Activated CD4-positive, alpha-beta T cell treated with anti-CD3 and anti-CD28 coated beads for 36 hours (primary cell): ENCODE measurements around the gene C1orf198. TPM values are rescaled to one million over a fixed set of nuclear protein-coding genes. Genes with fewer than 3 reads are reported as not detected.
"Not testable (repeated sequence)": the region's sequence is repeated elsewhere in the genome, so short reads cannot be mapped to it uniquely, and the experiment has no call there.

Source experiments
- ATAC-seq: fragments of 200-7000 bp; cut with Tn5 transposase; one replicate; pipeline ENCODE4 v1.10.0; 2021; ENCODE audit warnings: mild to moderate bottlenecking, moderate library complexity
- CTCF ChIA-PET: fragments of 350-600 bp; sonication (Branson Sonifier 250); formaldehyde crosslinking; loops from one replicate; lab custom pipeline; 2021; ENCODE audit warnings: antibody characterized with exemption; lab: Charles Lee
- POLR2A ChIA-PET: fragments of 350-600 bp; sonication (Branson Sonifier 250); formaldehyde crosslinking; loops from one replicate; lab custom pipeline; 2021; ENCODE audit warnings: antibody characterized with exemption, inconsistent platforms; lab: Charles Lee
- DNase-seq: peaks from one replicate; pipeline ENCODE4 v3.0.0-alpha.2; 2020
- H3K27ac Mint-ChIP-seq: one replicate; pipeline ENCODE4 v1.8.0; 2021; ENCODE audit warnings: mixed read lengths
- H3K27me3 Mint-ChIP-seq: one replicate; pipeline ENCODE4 v1.8.0; 2021; ENCODE audit warnings: mixed read lengths
- H3K36me3 Mint-ChIP-seq: one replicate; pipeline ENCODE4 v1.8.0; 2021; ENCODE audit warnings: low read depth, mixed read lengths
- H3K4me1 Mint-ChIP-seq: one replicate; pipeline ENCODE4 v1.8.0; 2021; ENCODE audit warnings: mixed read lengths
- H3K4me3 Mint-ChIP-seq: one replicate; pipeline ENCODE4 v1.8.0; 2021; ENCODE audit warnings: mild to moderate bottlenecking, moderate library complexity, mixed read lengths
- H3K9me3 Mint-ChIP-seq: one replicate; pipeline ENCODE4 v1.8.0; 2021; ENCODE audit warnings: low read depth, mixed read lengths
- intact Hi-C, 2 experiments: fragments of 100-400 bp; cut with DNase I in 1 of 2; cut with micrococcal nuclease in 1 of 2; formaldehyde crosslinking; loops; one replicate each; pipeline versions ENCODE4 v1.14.2 to v1.15.1; 2022 to 2024; cut with DNase I, micrococcal nuclease
- total RNA-seq, 2 experiments: library from RNA; stranded (reverse); gene quantifications; one replicate each; pipeline ENCODE4 v1.2.3, GENCODE V29; 2021

C1orf198 gene
- total RNA-seq, 2 experiments from 2014 or later = 5.8 to 6.9 TPM

DNA sequence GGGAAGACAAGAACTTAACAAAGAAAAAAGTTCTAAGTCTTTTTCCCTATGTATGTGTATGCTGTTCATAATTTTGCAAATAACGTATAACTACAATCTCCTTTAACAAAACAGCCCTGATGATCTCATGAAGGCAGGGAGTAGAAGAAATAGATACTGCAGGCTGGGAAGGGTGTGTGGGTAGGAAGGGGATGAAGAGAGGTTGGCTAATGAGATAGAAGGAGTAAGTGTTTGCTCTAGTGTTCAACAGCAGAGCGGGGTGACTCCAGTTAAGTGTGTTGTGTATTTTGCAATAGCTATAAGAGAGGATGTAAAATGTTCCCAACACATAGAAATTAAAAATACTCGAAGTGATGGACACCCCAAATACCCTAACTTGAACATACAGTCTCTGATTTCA, 20.1 kb downstream of the C1orf198 start:
- no peak overlapping the region for H3K27ac Mint-ChIP-seq
- CTCF ChIA-PET = no interaction called here
- POLR2A ChIA-PET = interaction anchor here (0.6 kb wide), 1 partner anchor 1748 kb away, joined by 4 read pairs; no protein-coding TSS in a partner anchor
- intact Hi-C loops = no loop called here
- no peaks in the 10 kb centered on the region for H3K27me3 Mint-ChIP-seq
- H3K4me3 Mint-ChIP-seq = no peak overlapping the region
- no peaks in the 10 kb centered on the region for H3K4me1 Mint-ChIP-seq
- no peaks in the 10 kb centered on the region for H3K9me3 Mint-ChIP-seq
- DNase-seq (no peak), ATAC-seq (no peak)
- H3K36me3 Mint-ChIP-seq = peaks cover 16% of the 10 kb centered on the region

DNA sequence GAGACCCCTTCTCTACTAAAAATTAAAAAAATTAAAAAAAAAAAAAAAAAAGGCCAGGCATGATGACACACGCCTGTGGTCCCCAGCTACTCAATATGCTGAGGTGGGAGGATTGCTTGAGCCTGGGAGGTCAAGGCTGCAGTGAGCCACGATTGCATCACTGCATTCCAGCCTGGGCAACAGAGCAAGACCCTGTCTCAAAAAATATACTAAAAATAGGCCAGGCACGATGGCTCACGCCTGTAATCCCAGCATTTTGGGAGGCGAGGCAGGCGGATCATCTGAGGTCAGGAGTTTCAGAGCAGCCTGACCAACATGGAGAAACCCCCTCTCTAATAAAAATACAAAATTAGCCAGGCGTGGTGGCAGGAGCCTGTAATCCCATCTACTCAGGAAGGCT, 23.1 kb downstream of the C1orf198 start:
- DNase-seq, CTCF ChIA-PET, H3K36me3 Mint-ChIP-seq, POLR2A ChIA-PET, H3K9me3 Mint-ChIP-seq, ATAC-seq, H3K27ac Mint-ChIP-seq, H3K27me3 Mint-ChIP-seq, H3K4me1 Mint-ChIP-seq, intact Hi-C loops, H3K4me3 Mint-ChIP-seq: not testable (repeated sequence)

DNA sequence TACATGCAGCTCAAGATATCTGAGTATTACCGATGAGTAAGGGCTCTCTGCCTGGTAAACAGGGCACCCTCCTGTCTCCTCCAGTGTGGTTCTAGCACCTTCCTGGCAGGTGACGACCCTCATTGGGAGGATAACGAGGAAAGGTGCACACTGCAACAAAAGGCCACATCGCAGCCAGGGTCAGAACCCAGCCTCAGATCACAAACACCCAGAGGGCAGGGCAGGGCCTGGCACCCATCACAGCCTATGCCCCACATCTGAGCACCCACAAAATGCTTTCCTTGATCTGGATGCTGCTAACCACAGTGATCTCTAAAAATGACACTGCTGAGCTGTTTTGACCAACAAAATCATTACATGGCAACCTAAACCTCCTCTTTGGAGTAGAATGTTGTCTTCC, 23.8 kb downstream of the C1orf198 start:
- ATAC-seq (no peak), DNase-seq (no peak)
- H3K9me3 Mint-ChIP-seq = no peaks in the 10 kb centered on the region
- H3K4me1 Mint-ChIP-seq = no peaks in the 10 kb centered on the region
- intact Hi-C loops = no loop called here
- ChIA-PET POLR2A (no interaction called here), CTCF (no interaction called here)
- H3K27me3 Mint-ChIP-seq = no peaks in the 10 kb centered on the region
- H3K36me3 Mint-ChIP-seq = peaks cover 10% of the 10 kb centered on the region
- H3K27ac Mint-ChIP-seq = no peak overlapping the region
- no peak overlapping the region for H3K4me3 Mint-ChIP-seq

DNA sequence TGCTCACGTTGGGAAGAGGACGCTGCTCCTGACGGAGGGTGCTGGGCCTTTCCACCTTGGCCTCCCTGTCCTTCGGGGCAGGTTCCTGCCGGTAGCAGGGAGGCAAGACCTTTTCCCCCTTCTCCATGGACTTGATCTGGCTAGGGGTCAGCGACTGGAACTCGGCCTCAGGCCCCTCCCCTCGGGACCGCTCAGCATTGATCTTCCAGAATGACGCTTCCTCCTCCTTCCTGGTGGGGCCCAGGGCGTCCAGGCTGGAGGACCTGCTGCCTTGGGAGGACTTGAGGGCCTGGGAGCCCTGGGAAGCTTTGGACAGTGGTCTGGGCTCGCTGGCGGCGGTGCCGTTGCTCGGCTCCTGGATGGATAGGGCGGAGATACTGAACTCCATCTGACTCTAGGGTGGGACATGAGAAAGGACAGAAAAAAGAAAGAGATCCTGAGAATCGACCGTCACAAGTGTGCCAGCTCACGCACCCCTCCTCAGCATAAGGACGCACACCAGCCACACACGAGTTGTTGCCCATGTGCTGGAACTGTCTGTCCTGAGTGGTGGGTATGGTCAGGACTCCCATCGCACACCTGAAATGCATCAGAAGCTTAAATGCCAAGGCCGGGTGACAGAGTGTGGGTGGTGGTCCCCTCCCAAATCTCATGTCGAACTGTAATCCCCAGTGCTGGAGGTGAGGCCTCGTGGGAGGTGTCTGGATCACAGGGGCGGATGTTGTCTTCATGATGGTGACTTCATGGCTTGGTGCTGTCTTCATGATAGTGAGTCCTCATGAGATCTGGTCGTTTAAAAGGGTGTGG, 24.6 kb downstream of the C1orf198 start:
- Mint-ChIP-seq H3K4me1 (no peaks in the 10 kb centered on the region), H3K4me3 (no peak overlapping the region), H3K9me3 (no peaks in the 10 kb centered on the region), H3K36me3 (peaks cover 13% of the 10 kb centered on the region), H3K27ac (no peak overlapping the region), H3K27me3 (no peaks in the 10 kb centered on the region)
- POLR2A ChIA-PET = no interaction called here
- intact Hi-C loops = no loop called here
- CTCF ChIA-PET = no interaction called here
- ATAC-seq = no peak
- no peak for DNase-seq

DNA sequence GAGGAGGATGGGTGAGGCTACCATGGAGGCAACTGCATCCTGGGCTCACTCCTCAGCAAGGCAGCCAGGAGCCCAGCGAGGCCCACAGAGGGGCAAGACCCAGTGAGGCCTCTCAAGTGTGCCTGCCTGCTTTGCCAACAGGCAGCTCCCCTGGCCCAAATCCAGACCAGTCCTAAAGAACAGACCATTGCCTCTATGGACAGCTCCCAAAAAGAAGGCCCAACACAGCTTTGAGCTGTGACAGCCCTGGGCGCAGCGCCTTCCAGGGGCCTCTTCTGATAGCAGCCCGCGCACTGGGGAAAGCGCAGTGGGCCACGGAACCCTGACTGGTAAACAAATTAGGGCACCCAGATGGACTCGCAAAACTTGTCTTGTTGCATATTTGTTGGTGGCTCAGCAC, 25.5 kb downstream of the C1orf198 start:
- H3K4me3 Mint-ChIP-seq = no peak overlapping the region
- intact Hi-C loops = no loop called here
- DNase-seq (no peak), ATAC-seq (no peak)
- POLR2A ChIA-PET = no interaction called here
- H3K27me3 Mint-ChIP-seq = no peaks in the 10 kb centered on the region
- no peaks in the 10 kb centered on the region for H3K4me1 Mint-ChIP-seq
- CTCF ChIA-PET = no interaction called here
- no peaks in the 10 kb centered on the region for H3K9me3 Mint-ChIP-seq
- H3K36me3 Mint-ChIP-seq = peaks cover 14% of the 10 kb centered on the region
- H3K27ac Mint-ChIP-seq = no peak overlapping the region

DNA sequence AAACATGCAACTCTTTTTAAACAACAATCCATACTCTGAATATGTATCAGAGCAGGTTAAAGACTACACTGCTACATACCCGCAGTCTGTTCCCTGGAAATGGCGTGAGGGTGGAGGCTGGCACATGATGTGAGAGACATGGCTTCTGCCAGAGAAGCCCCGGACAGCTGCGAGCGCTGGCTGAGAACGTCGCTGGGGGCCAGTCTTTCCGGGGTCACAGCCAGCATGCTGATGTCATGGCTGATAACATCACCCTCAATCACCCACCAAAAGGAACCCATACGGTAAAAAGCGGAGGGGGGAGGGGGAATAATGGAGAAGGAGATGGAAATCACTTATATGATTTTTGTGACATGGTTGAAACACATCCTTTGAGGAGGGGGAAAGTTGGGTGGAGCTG, 29.1 kb downstream of the C1orf198 start:
- peaks cover 13% of the 10 kb centered on the region for H3K36me3 Mint-ChIP-seq
- H3K4me1 Mint-ChIP-seq = no peaks in the 10 kb centered on the region
- no peaks in the 10 kb centered on the region for H3K9me3 Mint-ChIP-seq
- no peak overlapping the region for H3K4me3 Mint-ChIP-seq
- DNase-seq (no peak), ATAC-seq (no peak)
- H3K27ac Mint-ChIP-seq = no peak overlapping the region
- intact Hi-C loops = no loop called here
- POLR2A ChIA-PET = no interaction called here
- H3K27me3 Mint-ChIP-seq = no peaks in the 10 kb centered on the region
- CTCF ChIA-PET = no interaction called here

DNA sequence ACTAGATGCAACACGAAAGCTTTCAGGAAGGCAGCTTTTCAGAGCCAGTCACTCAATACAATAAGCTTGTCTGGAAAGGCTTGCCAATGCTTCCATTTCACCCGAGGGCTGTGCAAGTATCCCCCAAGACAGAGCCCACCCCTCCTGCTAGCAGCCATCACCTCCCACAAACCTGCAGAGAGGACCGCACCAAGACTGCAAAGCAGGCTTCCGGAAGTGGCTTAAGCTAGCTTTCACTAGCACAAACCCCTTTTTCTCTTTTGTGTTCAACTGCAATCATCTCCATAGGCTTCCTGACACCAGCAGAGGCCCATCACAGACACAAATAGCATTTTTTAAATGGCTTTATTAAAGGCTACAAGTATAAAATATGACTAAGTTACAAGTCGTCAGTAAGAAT, 31.5 kb downstream of the C1orf198 start:
- CTCF ChIA-PET = no interaction called here
- Mint-ChIP-seq H3K27ac (no peak overlapping the region), H3K36me3 (peaks cover 5% of the 10 kb centered on the region), H3K4me3 (no peak overlapping the region), H3K9me3 (no peaks in the 10 kb centered on the region), H3K4me1 (no peaks in the 10 kb centered on the region), H3K27me3 (peaks cover 2% of the 10 kb centered on the region)
- intact Hi-C loops = no loop called here
- ATAC-seq (no peak), DNase-seq (no peak)
- POLR2A ChIA-PET = no interaction called here

DNA sequence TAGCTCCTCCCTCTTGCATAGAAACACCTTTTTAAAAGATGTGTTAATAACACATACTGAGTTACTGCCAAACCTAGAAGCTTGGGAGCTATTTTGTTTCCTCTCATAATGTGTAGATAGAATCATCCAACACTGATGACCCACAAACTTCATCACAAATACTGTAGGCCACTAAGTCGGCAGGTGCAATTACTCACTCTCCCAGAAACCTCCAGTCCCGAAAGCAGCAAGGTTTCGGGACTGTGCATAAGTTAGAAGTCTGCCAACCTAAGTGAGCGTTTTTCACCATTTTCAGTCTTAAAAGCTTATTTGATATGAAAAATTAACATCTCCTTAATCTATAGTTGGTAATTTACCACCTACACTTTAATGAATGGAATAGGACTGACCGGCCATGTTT, 32.0 kb downstream of the C1orf198 start:
- no peaks in the 10 kb centered on the region for H3K4me1 Mint-ChIP-seq
- no peak overlapping the region for H3K4me3 Mint-ChIP-seq
- ATAC-seq (no peak), DNase-seq (no peak)
- H3K27me3 Mint-ChIP-seq = peaks cover 2% of the 10 kb centered on the region
- CTCF ChIA-PET = no interaction called here
- H3K27ac Mint-ChIP-seq = no peak overlapping the region
- H3K36me3 Mint-ChIP-seq = peaks cover 5% of the 10 kb centered on the region
- POLR2A ChIA-PET = no interaction called here
- H3K9me3 Mint-ChIP-seq = no peaks in the 10 kb centered on the region
- intact Hi-C loops = no loop called here

DNA sequence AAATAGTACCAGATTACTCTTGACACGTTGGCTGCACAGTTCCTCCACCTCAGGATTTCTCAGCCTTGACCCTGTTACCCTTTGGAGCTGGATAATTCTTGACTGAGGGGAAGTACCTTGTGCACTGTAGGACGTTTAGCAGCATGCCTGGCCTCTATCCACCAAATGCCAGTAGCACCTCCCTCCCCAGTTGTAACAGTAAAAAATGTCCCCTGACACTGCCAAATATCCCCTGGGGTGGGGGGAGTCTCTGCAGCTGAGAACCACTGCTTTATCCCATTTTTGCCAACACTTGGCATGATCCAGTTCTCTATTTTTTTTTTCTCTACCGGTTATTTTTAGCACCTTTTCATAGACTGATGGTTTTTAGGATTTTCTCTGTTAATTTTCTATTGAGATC, 34.0 kb downstream of the C1orf198 start:
- Mint-ChIP-seq H3K9me3 (no peaks in the 10 kb centered on the region), H3K36me3 (peaks cover 5% of the 10 kb centered on the region), H3K27me3 (peaks cover 2% of the 10 kb centered on the region), H3K4me3 (no peak overlapping the region), H3K4me1 (no peaks in the 10 kb centered on the region), H3K27ac (no peak overlapping the region)
- no peak for ATAC-seq
- no peak for DNase-seq
- POLR2A ChIA-PET = no interaction called here
- CTCF ChIA-PET = no interaction called here
- intact Hi-C loops = no loop called here

DNA sequence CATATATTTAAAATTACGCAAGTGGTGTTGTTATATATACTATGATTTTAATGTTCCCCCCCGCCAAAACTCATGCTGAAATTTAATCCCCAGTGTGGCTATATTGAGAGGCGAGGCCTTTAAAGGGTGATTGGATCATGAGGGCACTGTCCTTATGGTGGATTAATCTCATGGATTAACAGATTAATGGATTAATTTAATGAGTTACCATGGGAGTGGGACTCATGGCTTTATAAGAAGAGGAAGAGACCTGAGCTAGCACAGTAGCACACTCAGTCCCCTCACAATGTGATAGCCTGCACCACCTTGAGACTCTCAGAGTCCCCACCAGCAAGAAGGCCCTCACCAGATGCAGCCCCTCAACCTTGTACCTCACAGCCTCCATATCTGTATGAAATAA, 34.8 kb downstream of the C1orf198 start:
- Mint-ChIP-seq H3K27ac (no peak overlapping the region), H3K4me1 (no peaks in the 10 kb centered on the region), H3K36me3 (no peaks in the 10 kb centered on the region), H3K9me3 (no peaks in the 10 kb centered on the region), H3K4me3 (no peak overlapping the region), H3K27me3 (peaks cover 2% of the 10 kb centered on the region)
- intact Hi-C loops = no loop called here
- no peak for DNase-seq
- no peak for ATAC-seq
- ChIA-PET POLR2A (no interaction called here), CTCF (interaction anchor here (0.7 kb wide), 1 partner anchor 784 kb away, joined by 3 read pairs; no protein-coding TSS in a partner anchor)

DNA sequence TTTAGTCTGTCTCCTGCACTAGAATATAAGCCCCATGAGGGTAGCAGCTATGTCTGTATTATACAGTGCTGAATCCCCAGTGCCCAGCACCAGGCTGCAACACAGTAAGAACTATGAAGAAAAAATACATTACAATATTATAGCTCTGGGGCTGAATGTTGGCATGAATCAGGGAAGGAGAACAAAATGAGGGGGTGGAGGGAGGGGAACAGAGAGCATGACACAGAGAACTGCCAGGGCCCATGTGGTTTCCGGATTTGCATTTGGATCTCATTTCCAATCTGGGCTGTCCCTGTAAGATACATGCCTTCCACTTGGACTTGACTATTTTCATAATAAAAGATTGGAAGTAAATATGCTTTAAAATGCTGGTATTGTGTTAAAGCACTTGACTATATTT, 35.8 kb downstream of the C1orf198 start:
- Mint-ChIP-seq H3K9me3 (no peaks in the 10 kb centered on the region), H3K27ac (no peak overlapping the region), H3K4me1 (no peaks in the 10 kb centered on the region), H3K36me3 (no peaks in the 10 kb centered on the region), H3K27me3 (peaks cover 2% of the 10 kb centered on the region), H3K4me3 (no peak overlapping the region)
- ChIA-PET CTCF (interaction anchor here (0.6 kb wide), 1 partner anchor 40 kb away, joined by 3 read pairs; no protein-coding TSS in a partner anchor), POLR2A (no interaction called here)
- no peak for DNase-seq
- no peak for ATAC-seq
- intact Hi-C loops = no loop called here

DNA sequence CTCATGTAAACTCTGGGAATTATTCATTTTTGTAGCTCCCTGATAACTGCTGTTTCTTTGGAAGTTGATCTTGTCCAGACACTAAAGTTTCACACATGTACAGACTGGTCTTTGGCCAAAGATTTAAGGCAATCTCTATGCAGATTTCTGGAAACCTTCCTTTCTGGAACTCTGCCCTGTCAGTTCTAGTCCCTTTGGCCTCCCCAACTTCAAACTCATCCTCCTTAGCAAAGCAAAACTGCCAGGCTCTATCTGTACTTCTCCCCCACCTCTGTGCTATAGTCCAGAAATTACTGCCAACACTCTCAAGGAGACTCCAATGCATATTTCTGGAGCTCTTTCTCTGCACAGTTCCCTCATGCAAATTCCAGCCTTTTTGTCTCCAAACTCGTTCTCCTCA, 36.5 kb downstream of the C1orf198 start:
- intact Hi-C loops = no loop called here
- Mint-ChIP-seq H3K36me3 (no peaks in the 10 kb centered on the region), H3K4me1 (no peaks in the 10 kb centered on the region), H3K4me3 (no peak overlapping the region), H3K9me3 (no peaks in the 10 kb centered on the region), H3K27ac (no peak overlapping the region), H3K27me3 (peaks cover 2% of the 10 kb centered on the region)
- no peak for DNase-seq
- POLR2A ChIA-PET = no interaction called here
- CTCF ChIA-PET = interaction anchor here (0.6 kb wide), 1 partner anchor 39 kb away, joined by 3 read pairs; no protein-coding TSS in a partner anchor
- ATAC-seq = no peak
